LNCAP (cell line): ENCODE measurements around the gene URGCP.

ENCODE experiments used
- TF ChIP-seq, protein P1 (sequence below): fragments of 450-650 bp; IDR thresholded peaks from 2 replicates; pipeline ENCODE4 v1.5.1; 2017; ENCODE audit warnings: mild to moderate bottlenecking

The URGCP gene

GRCh38 chr7:43888993-43889945, 17.1 kb downstream of the URGCP start:
- TF ChIP-seq, protein P1, sequence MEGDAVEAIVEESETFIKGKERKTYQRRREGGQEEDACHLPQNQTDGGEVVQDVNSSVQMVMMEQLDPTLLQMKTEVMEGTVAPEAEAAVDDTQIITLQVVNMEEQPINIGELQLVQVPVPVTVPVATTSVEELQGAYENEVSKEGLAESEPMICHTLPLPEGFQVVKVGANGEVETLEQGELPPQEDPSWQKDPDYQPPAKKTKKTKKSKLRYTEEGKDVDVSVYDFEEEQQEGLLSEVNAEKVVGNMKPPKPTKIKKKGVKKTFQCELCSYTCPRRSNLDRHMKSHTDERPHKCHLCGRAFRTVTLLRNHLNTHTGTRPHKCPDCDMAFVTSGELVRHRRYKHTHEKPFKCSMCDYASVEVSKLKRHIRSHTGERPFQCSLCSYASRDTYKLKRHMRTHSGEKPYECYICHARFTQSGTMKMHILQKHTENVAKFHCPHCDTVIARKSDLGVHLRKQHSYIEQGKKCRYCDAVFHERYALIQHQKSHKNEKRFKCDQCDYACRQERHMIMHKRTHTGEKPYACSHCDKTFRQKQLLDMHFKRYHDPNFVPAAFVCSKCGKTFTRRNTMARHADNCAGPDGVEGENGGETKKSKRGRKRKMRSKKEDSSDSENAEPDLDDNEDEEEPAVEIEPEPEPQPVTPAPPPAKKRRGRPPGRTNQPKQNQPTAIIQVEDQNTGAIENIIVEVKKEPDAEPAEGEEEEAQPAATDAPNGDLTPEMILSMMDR = no peak

DNA sequence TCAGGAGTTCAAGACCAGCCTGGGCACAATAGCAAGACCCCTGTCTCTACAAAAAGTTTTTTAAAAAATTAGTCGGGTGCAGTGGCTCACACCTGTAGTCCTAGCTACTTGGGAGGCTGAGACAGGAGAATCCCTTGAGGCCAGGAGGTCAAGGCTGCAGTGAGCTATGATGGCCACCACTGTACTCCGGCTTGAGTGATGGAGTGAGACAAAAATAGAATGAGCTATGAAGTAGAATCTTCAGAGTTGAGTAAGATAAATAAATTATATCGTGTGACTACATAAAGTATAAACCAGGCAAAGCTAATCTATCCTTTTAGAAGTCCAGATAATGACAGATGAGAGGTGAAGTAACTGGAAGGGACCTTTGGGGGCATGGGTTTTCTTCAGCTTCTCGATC, 21.8 kb downstream of the URGCP start:
- TF ChIP-seq, protein P1 = no peak

GRCh38 chr7:43884209-43884608, 22.2 kb downstream of the URGCP start:
- TF ChIP-seq, protein P1 = no peak

- TF ChIP-seq, protein P1 = no peak
Measured at GRCh38 chr7:43880596-43880995, 25.8 kb downstream of the URGCP start.

DNA sequence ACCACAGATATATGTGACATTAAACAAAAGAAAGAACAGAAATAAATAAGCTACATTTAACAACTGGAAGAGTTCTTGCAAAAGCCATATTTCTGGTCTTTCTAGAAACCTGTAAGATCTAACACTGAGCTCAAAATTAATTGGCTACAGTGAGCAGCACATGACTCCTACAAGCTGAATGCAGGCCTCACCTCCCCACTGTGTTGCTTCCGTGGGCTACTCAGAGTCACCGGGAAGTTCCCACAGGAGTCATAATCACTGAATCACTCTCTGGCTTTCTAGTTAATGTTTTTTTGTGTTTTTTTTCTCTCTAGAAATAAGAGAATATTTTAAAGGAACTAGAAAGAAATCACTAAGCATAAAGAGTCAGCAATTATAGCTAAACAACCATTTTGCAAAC, 26.9 kb downstream of the URGCP start:
- TF ChIP-seq, protein P1 = no peak

DNA sequence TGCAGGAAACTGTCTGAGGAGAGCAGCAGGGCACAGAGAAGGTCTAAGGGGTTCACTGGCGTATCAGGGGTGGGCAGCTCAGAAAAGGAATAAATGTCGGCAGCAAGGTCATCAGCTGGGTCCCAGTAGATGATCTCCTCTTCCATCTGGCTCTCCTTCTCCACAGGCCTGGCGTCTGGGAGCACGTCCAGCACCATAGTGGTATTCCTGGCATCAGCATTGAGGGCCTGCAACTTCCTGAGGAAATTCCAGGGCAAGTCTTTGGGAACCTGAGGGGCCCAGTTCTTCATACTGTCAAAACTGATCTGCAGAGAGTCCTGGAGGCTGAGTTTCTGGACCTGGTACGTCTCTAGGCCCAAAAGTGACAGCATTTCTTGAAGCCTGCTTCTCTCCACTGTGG, 27.5 kb downstream of the URGCP start:
- TF ChIP-seq, protein P1 = no peak

GRCh38 chr7:43877968-43878864, 28.2 kb downstream of the URGCP start:
- TF ChIP-seq, protein P1 = no peak
